Neural cell (in vitro differentiated cells): ENCODE data around the gene STPG2. TPM values are rescaled to one million over a fixed set of nuclear protein-coding genes. Genes with fewer than 3 reads are reported as not detected.

Experiments used
- H2AFZ ChIP-seq: fragments of 200-600, 300-800 bp; sonication (generic), shearing (Covaris generic); 2 replicates; pipeline ENCODE4 v1.6.0; 2014; ENCODE audit warnings: low read depth, mild to moderate bottlenecking, antibody characterized with exemption, low read length, moderate library complexity
- H3F3A ChIP-seq: fragments of 200-600 bp; shearing (Covaris generic); 2 replicates; pipeline ENCODE4 v1.6.1; 2016; ENCODE audit warnings: mild to moderate bottlenecking, moderate library complexity, mixed read lengths, antibody characterized with exemption, low read length; ENCODE audit not compliant: insufficient read depth, poor library complexity, severe bottlenecking
- H3K27ac ChIP-seq: fragments of 200-600, 300-800 bp; sonication (generic), shearing (Covaris generic); 2 replicates; pipeline ENCODE4 v1.5.1; 2014; ENCODE audit warnings: mild to moderate bottlenecking, low read length, moderate library complexity
- H3K27me3 ChIP-seq: fragments of 300-800, 200-600 bp; sonication (generic), shearing (Covaris generic); 2 replicates; pipeline ENCODE4 v1.6.0; 2014; ENCODE audit warnings: mild to moderate bottlenecking, low read depth, low read length, moderate library complexity; ENCODE audit not compliant: insufficient read depth
- H3K36me3 ChIP-seq: fragments of 300-800, 200-600 bp; sonication (generic), shearing (Covaris generic); 2 replicates; pipeline ENCODE4 v1.5.1; 2014; ENCODE audit warnings: mild to moderate bottlenecking, antibody characterized with exemption, low read length, moderate library complexity; ENCODE audit not compliant: insufficient read depth
- H3K4me2 ChIP-seq: fragments of 300-800, 200-600 bp; sonication (generic), shearing (Covaris generic); 2 replicates; pipeline ENCODE4 v1.6.0; 2014; ENCODE audit warnings: mild to moderate bottlenecking, low read length
- H3K4me3 ChIP-seq: fragments of 300-800, 200-600 bp; sonication (generic), shearing (Covaris generic); 2 replicates; pipeline ENCODE4 v1.5.1; 2014; ENCODE audit warnings: mild to moderate bottlenecking, low read length, moderate library complexity
- H3K79me2 ChIP-seq: fragments of 200-600 bp; shearing (Covaris generic); replicated peaks from 2 replicates; pipeline ENCODE4 v1.6.0; 2014; ENCODE audit warnings: mild to moderate bottlenecking, low read length, moderate library complexity; ENCODE audit not compliant: insufficient read depth
- H3K9ac ChIP-seq: fragments of 300-800, 200-600 bp; sonication (generic), shearing (Covaris generic); 2 replicates; pipeline ENCODE4 v1.6.1; 2016; ENCODE audit warnings: mild to moderate bottlenecking, low read length, mixed read lengths
- H3K9me2 ChIP-seq: fragments of 200-600 bp; shearing (Covaris generic); 2 replicates; pipeline ENCODE4 v1.6.1; 2016; ENCODE audit warnings: mild to moderate bottlenecking, low read length, mixed read lengths; ENCODE audit not compliant: insufficient read depth
- H3K9me3 ChIP-seq: fragments of 200-600, 300-800 bp; sonication (generic), shearing (Covaris generic); 2 replicates; pipeline ENCODE4 v1.6.1; 2016; ENCODE audit warnings: mild to moderate bottlenecking, mixed run types, low read length, moderate library complexity, mixed read lengths
- H4K20me1 ChIP-seq: fragments of 200-600 bp; shearing (Covaris generic); 2 replicates; pipeline ENCODE4 v1.6.1; 2016; ENCODE audit warnings: mild to moderate bottlenecking, mixed run types; ENCODE audit not compliant: insufficient read depth
- CTCF ChIP-seq: fragments of 450-650 bp; IDR thresholded peaks from 2 replicates; pipeline ENCODE4 v1.5.1; 2014; ENCODE audit warnings: antibody characterized with exemption, mild to moderate bottlenecking, moderate library complexity; ENCODE audit not compliant: poor library complexity, severe bottlenecking
- EP300 ChIP-seq: fragments of 450-650 bp; conservative IDR thresholded peaks from 2 replicates; pipeline ENCODE4 v1.6.1; 2014; ENCODE audit warnings: antibody characterized with exemption, mild to moderate bottlenecking, moderate library complexity; ENCODE audit not compliant: poor library complexity, severe bottlenecking
- MXI1 ChIP-seq: fragments of 450-650 bp; conservative IDR thresholded peaks from 2 replicates; pipeline ENCODE4 v1.6.1; 2014; ENCODE audit warnings: antibody characterized with exemption, mild to moderate bottlenecking; ENCODE audit not compliant: poor library complexity, severe bottlenecking
- POLR2AphosphoS5 ChIP-seq: IDR thresholded peaks from 2 replicates; pipeline ENCODE4 v1.6.1; 2012
- RAD21 ChIP-seq: fragments of 450-650 bp; conservative IDR thresholded peaks from 2 replicates; pipeline ENCODE4 v1.6.1; 2014; ENCODE audit warnings: antibody characterized with exemption, mild to moderate bottlenecking, moderate library complexity
- REST ChIP-seq: IDR thresholded peaks from 2 replicates; pipeline ENCODE4 v1.6.1; 2012; ENCODE audit warnings: borderline replicate concordance
- SMC3 ChIP-seq: fragments of 450-650 bp; conservative IDR thresholded peaks from 2 replicates; pipeline ENCODE4 v1.6.1; 2014; ENCODE audit warnings: antibody characterized with exemption, mild to moderate bottlenecking, moderate library complexity; ENCODE audit not compliant: poor library complexity
- polyA plus RNA-seq: library from polyadenylated mRNA; depleted of rRNA; stranded (reverse); fragments of >200 nt; gene quantifications from 2 replicates; pipeline ENCODE4 v1.2.3, GENCODE V29; 2014

The STPG2 gene
- polyA plus RNA-seq, 1 donor from 2014 or later: not detected

- Histone ChIP-seq H3K27ac (no peak overlapping the region), H2AFZ (no peak overlapping the region), H3K9ac (no peak overlapping the region), H3K4me2 (no peak overlapping the region), H3K9me2 (no peaks in the 10 kb centered on the region), H3F3A (no peaks in the 10 kb centered on the region), H3K27me3 (no peaks in the 10 kb centered on the region), H3K36me3 (no peaks in the 10 kb centered on the region), H3K9me3 (no peaks in the 10 kb centered on the region), H4K20me1 (no peaks in the 10 kb centered on the region), H3K79me2 (no peaks in the 10 kb centered on the region), H3K4me3 (no peak overlapping the region)
- TF ChIP-seq REST (no peak), EP300 (no peak), RAD21 (no peak), POLR2AphosphoS5 (no peak), SMC3 (no peak)
These were observed 478.5 kb downstream of the STPG2 start for GRCh38 chr4:97664741-97665140.

GRCh38 chr4:97662133-97662532 lies 481.1 kb downstream of the STPG2 start:
- Histone ChIP-seq H4K20me1 (no peaks in the 10 kb centered on the region), H3K9me2 (no peaks in the 10 kb centered on the region), H3K9ac (no peak overlapping the region), H3K27ac (no peak overlapping the region), H3K27me3 (no peaks in the 10 kb centered on the region), H3K4me3 (no peak overlapping the region), H3K4me2 (no peak overlapping the region), H3K79me2 (no peaks in the 10 kb centered on the region), H2AFZ (no peak overlapping the region), H3K36me3 (no peaks in the 10 kb centered on the region), H3F3A (no peaks in the 10 kb centered on the region), H3K9me3 (no peaks in the 10 kb centered on the region)
- TF ChIP-seq MXI1: no peak
- no peak for TF ChIP-seq SMC3
- no peak for TF ChIP-seq CTCF
- no peak for TF ChIP-seq REST
- TF ChIP-seq POLR2AphosphoS5: no peak
- TF ChIP-seq RAD21: no peak
